GM23338 (cell line): ENCODE measurements around the gene GCAT. TPM values are rescaled to one million over a fixed set of nuclear protein-coding genes. Genes with fewer than 3 reads are reported as not detected.

Experiments used
- ATAC-seq: fragments of 200-7000 bp; cut with Tn5 transposase; 3 replicates; pipeline ENCODE4 v1.9.1; 2020
- DNase-seq: peaks from one replicate; pipeline ENCODE4 v3.0.0-alpha.2; 2015; ENCODE audit warnings: low spot score
- H2AFZ ChIP-seq: fragments of 200-600 bp; sonication (generic); 2 replicates; pipeline ENCODE4 v1.8.0; 2016; ENCODE audit warnings: antibody characterized with exemption, mild to moderate bottlenecking, moderate library complexity
- H3F3A ChIP-seq: fragments of 200-600 bp; sonication (generic); replicated peaks from 2 replicates; pipeline ENCODE4 v1.8.0; 2017; ENCODE audit warnings: antibody characterized with exemption, mixed run types, low read depth
- H3K27ac ChIP-seq: fragments of 200-600 bp; sonication (generic); 2 replicates; pipeline ENCODE4 v1.6.1; 2016; ENCODE audit warnings: low read depth
- H3K27me3 ChIP-seq: fragments of 200-600 bp; sonication (generic); 2 replicates; pipeline ENCODE4 v1.8.0; 2016; ENCODE audit warnings: mild to moderate bottlenecking, mixed run types, moderate library complexity; ENCODE audit not compliant: insufficient read depth
- H3K36me3 ChIP-seq: fragments of 200-600 bp; sonication (generic); 2 replicates; pipeline ENCODE4 v1.8.0; 2016; ENCODE audit warnings: mild to moderate bottlenecking; ENCODE audit not compliant: insufficient read depth
- H3K4me1 ChIP-seq: fragments of 200-600 bp; sonication (generic); 2 replicates; pipeline ENCODE4 v1.8.0; 2016; ENCODE audit warnings: mild to moderate bottlenecking, moderate library complexity; ENCODE audit not compliant: insufficient read depth
- H3K4me2 ChIP-seq: fragments of 200-600 bp; sonication (generic); 2 replicates; pipeline ENCODE4 v1.7.1; 2017; ENCODE audit warnings: mixed run types
- H3K4me3 ChIP-seq: fragments of 200-600 bp; sonication (generic); 2 replicates; pipeline ENCODE4 v1.6.1; 2016; ENCODE audit warnings: mixed run types
- H3K79me2 ChIP-seq: fragments of 200-600 bp; sonication (generic); replicated peaks from 2 replicates; pipeline ENCODE4 v1.8.0; 2017; ENCODE audit warnings: mild to moderate bottlenecking; ENCODE audit not compliant: insufficient read depth
- H3K9me2 ChIP-seq: fragments of 200-600 bp; sonication (generic); 2 replicates; pipeline ENCODE4 v1.8.0; 2017; ENCODE audit not compliant: insufficient read depth
- H4K20me1 ChIP-seq: fragments of 200-600 bp; sonication (generic); replicated peaks from 2 replicates; pipeline ENCODE4 v1.8.0; 2017; ENCODE audit warnings: mild to moderate bottlenecking; ENCODE audit not compliant: insufficient read depth
- H3K27ac Mint-ChIP-seq: 2 replicates; pipeline ENCODE4 v1.8.0; 2020; ENCODE audit warnings: inconsistent platforms, mild to moderate bottlenecking, moderate library complexity, mixed read lengths
- H3K27me3 Mint-ChIP-seq: 3 replicates; pipeline ENCODE4 v1.8.0; 2022; ENCODE audit warnings: low read depth, mild to moderate bottlenecking, moderate library complexity, mixed read lengths, inconsistent platforms; ENCODE audit not compliant: insufficient read depth, poor library complexity
- H3K36me3 Mint-ChIP-seq: 3 replicates; pipeline ENCODE4 v1.8.0; 2021; ENCODE audit warnings: low read depth, mild to moderate bottlenecking, inconsistent platforms, moderate library complexity, mixed read lengths
- H3K4me1 Mint-ChIP-seq: 3 replicates; pipeline ENCODE4 v1.8.0; 2020; ENCODE audit warnings: mild to moderate bottlenecking, inconsistent platforms, mixed read lengths
- H3K4me3 Mint-ChIP-seq: 3 replicates; pipeline ENCODE4 v1.8.0; 2021; ENCODE audit warnings: moderate library complexity, mild to moderate bottlenecking, inconsistent platforms, mixed read lengths
- H3K9me3 Mint-ChIP-seq: 3 replicates; pipeline ENCODE4 v1.8.0; 2020; ENCODE audit warnings: moderate library complexity, mild to moderate bottlenecking, inconsistent platforms, mixed read lengths
- CREB1 ChIP-seq: fragments of 250-450 bp; sonication (Bioruptor Pico); IDR thresholded peaks from 2 replicates; pipeline ENCODE4 v1.5.0; 2020; ENCODE audit warnings: low read depth, mild to moderate bottlenecking, moderate library complexity
- EZH2 ChIP-seq: fragments of 200-600 bp; sonication (generic); IDR thresholded peaks from one replicate; pipeline ENCODE4 v1.8.0; 2017; ENCODE audit warnings: antibody characterized with exemption, mild to moderate bottlenecking, low read depth; ENCODE audit not compliant: unreplicated experiment
- EZH2phosphoT487 ChIP-seq: fragments of 200-600 bp; sonication (generic); IDR thresholded peaks from one replicate; pipeline ENCODE4 v1.8.1; 2018; ENCODE audit warnings: antibody characterized with exemption; ENCODE audit not compliant: unreplicated experiment
- JUNB ChIP-seq: IDR thresholded peaks from one replicate; pipeline ENCODE4 v1.6.1; 2016; ENCODE audit warnings: antibody characterized with exemption; ENCODE audit not compliant: unreplicated experiment
- NANOG ChIP-seq: IDR thresholded peaks from 2 replicates; pipeline ENCODE4 v1.6.1; 2016; ENCODE audit warnings: antibody characterized with exemption, borderline replicate concordance
- POLR2AphosphoS5 ChIP-seq: IDR thresholded peaks from 2 replicates; pipeline ENCODE4 v1.6.1; 2016; ENCODE audit warnings: antibody characterized with exemption, low read depth
- STAT1 ChIP-seq: IDR thresholded peaks from one replicate; pipeline ENCODE4 v1.6.1; 2016; ENCODE audit warnings: antibody characterized with exemption; ENCODE audit not compliant: unreplicated experiment
- ZNF114 ChIP-seq: fragments of 250-450 bp; sonication (Bioruptor Pico); IDR thresholded peaks from 2 replicates; pipeline ENCODE4 v1.5.0; 2020; ENCODE audit warnings: mild to moderate bottlenecking, moderate library complexity
- polyA plus RNA-seq: library from polyadenylated mRNA; unstranded; fragments of >200 nt; fragmentation: Nextera tagmentation; extraction: Ambion mirVana; gene quantifications from 2 replicates; pipeline ENCODE4 v1.2.1, GENCODE V29; 2016
- total RNA-seq: library from RNA; depleted of rRNA; stranded (reverse); fragments of >200 nt; shearing (Covaris generic); gene quantifications from 2 replicates; pipeline ENCODE4 v1.2.3, GENCODE V29; 2014
- TF ChIP-seq, protein P1 (sequence below), 2 experiments: fragments of 200-600 bp in 1 of 2; sonication (generic) in 1 of 2; conservative IDR thresholded peaks; 2 replicates each; pipeline versions ENCODE4 v1.5.1 to v1.6.1; 2016 to 2017; ENCODE audit warnings: antibody characterized with exemption in 2 of 2, low read depth in 2 of 2, mild to moderate bottlenecking in 2 of 2, moderate library complexity in 1 of 2
- TF ChIP-seq, protein P2 (sequence below): IDR thresholded peaks from 2 replicates; pipeline ENCODE4 v1.6.1; 2016; ENCODE audit warnings: antibody characterized with exemption
- TF ChIP-seq, protein P3 (sequence below): IDR thresholded peaks from one replicate; pipeline ENCODE4 v1.6.1; 2018; ENCODE audit warnings: antibody characterized with exemption; ENCODE audit not compliant: unreplicated experiment

Gene GCAT
- total and polyA plus RNA-seq, 2 experiments from 2014 or later = 36.8 to 61.3 TPM

DNA sequence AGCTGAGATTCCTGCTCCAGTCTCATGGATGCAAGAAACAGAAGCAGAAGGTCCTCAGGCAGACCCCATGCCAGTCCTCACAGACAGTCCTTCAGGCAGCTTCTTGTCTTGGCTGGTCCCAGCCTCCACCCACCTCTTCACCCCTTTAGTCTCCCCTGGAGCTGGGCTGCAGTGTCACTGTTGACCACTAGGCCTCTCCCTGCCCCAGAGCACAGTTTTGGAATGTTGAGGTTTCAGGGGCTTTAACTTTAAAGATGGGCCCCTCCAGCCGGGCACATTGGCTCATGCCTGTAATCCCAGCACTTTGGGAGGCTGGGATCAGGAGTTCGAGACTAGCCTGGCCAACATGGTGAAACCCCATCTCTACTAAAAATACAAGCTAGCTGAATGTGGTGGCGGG lies 39.5 kb upstream of the GCAT start:
- no peak overlapping the region for H2AFZ ChIP-seq
- no peak for TF ChIP-seq NANOG
- TF ChIP-seq, protein P1, sequence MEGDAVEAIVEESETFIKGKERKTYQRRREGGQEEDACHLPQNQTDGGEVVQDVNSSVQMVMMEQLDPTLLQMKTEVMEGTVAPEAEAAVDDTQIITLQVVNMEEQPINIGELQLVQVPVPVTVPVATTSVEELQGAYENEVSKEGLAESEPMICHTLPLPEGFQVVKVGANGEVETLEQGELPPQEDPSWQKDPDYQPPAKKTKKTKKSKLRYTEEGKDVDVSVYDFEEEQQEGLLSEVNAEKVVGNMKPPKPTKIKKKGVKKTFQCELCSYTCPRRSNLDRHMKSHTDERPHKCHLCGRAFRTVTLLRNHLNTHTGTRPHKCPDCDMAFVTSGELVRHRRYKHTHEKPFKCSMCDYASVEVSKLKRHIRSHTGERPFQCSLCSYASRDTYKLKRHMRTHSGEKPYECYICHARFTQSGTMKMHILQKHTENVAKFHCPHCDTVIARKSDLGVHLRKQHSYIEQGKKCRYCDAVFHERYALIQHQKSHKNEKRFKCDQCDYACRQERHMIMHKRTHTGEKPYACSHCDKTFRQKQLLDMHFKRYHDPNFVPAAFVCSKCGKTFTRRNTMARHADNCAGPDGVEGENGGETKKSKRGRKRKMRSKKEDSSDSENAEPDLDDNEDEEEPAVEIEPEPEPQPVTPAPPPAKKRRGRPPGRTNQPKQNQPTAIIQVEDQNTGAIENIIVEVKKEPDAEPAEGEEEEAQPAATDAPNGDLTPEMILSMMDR (conservative IDR thresholded peaks at IDR 0.05; ENCODE audit: low read depth in 2 of 2) = peak; percentile 48 to 57
- no peak overlapping the region for H3K4me2 ChIP-seq
- no peaks in the 10 kb centered on the region for H3K36me3 ChIP-seq
- H3F3A ChIP-seq = no peaks in the 10 kb centered on the region
- Mint-ChIP-seq H3K9me3 (peaks cover 3% of the 10 kb centered on the region; the same call in 1 of the 3 replicates), H3K4me1 (no peaks in the 10 kb centered on the region), H3K27ac (no peak overlapping the region), H3K36me3 (peaks cover 28% of the 10 kb centered on the region), H3K27me3 (peaks cover 3% of the 10 kb centered on the region), H3K4me3 (no peak overlapping the region)
- no peaks in the 10 kb centered on the region for H3K27me3 ChIP-seq
- H3K27ac ChIP-seq = no peak overlapping the region
- no peaks in the 10 kb centered on the region for H3K9me2 ChIP-seq
- H3K4me3 ChIP-seq = no peak overlapping the region
- peak; percentile 84 for ATAC-seq
- peak; percentile 58 for DNase-seq
- H3K4me1 ChIP-seq = no peaks in the 10 kb centered on the region
- H3K79me2 ChIP-seq = no peaks in the 10 kb centered on the region
- no peaks in the 10 kb centered on the region for H4K20me1 ChIP-seq

DNA sequence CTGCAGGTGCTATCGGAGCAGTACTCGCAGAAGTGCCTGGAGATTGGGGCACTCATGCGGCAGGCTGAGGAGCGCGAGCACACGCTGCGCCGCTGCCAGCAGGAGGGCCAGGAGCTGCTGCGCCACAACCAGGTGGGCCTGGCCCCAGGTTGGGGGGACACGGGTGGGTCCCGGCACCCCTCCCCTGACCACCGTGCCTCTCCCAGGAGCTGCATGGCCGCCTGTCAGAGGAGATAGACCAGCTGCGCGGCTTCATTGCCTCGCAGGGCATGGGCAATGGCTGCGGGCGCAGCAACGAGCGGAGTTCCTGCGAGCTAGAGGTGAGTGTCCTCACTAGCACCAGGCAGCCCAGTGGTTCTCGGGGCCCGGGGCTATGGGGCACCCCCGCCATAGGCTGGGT lies 38.7 kb upstream of the GCAT start:
- Mint-ChIP-seq H3K4me1 (no peaks in the 10 kb centered on the region), H3K27ac (no peak overlapping the region), H3K36me3 (peaks cover 29% of the 10 kb centered on the region), H3K27me3 (peaks cover 1% of the 10 kb centered on the region), H3K9me3 (peaks cover 3% of the 10 kb centered on the region; the same call in 1 of the 3 replicates), H3K4me3 (no peak overlapping the region)
- H3K4me3 ChIP-seq = no peak overlapping the region
- H4K20me1 ChIP-seq = no peaks in the 10 kb centered on the region
- H3K4me1 ChIP-seq = no peaks in the 10 kb centered on the region
- H3K27me3 ChIP-seq = no peaks in the 10 kb centered on the region
- H2AFZ ChIP-seq = no peak overlapping the region
- no peaks in the 10 kb centered on the region for H3K9me2 ChIP-seq
- DNase-seq (no peak), ATAC-seq (no peak; the same call in 2 of the 3 replicates)
- no peaks in the 10 kb centered on the region for H3K36me3 ChIP-seq
- H3K4me2 ChIP-seq = no peak overlapping the region
- no peaks in the 10 kb centered on the region for H3F3A ChIP-seq
- H3K79me2 ChIP-seq = no peaks in the 10 kb centered on the region
- no peak overlapping the region for H3K27ac ChIP-seq
- TF ChIP-seq EZH2 (no peak), POLR2AphosphoS5 (no peak), JUNB (no peak), STAT1 (no peak), NANOG (no peak), EZH2phosphoT487 (no peak), CREB1 (CRISPR knock-in tag) (no peak), ZNF114 (CRISPR knock-in tag) (no peak)
- TF ChIP-seq, protein P1 (conservative IDR thresholded peaks at IDR 0.05; ENCODE audit: low read depth in 2 of 2) = no peak
- TF ChIP-seq, protein P2, sequence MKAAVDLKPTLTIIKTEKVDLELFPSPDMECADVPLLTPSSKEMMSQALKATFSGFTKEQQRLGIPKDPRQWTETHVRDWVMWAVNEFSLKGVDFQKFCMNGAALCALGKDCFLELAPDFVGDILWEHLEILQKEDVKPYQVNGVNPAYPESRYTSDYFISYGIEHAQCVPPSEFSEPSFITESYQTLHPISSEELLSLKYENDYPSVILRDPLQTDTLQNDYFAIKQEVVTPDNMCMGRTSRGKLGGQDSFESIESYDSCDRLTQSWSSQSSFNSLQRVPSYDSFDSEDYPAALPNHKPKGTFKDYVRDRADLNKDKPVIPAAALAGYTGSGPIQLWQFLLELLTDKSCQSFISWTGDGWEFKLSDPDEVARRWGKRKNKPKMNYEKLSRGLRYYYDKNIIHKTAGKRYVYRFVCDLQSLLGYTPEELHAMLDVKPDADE = no peak
- TF ChIP-seq, protein P3, sequence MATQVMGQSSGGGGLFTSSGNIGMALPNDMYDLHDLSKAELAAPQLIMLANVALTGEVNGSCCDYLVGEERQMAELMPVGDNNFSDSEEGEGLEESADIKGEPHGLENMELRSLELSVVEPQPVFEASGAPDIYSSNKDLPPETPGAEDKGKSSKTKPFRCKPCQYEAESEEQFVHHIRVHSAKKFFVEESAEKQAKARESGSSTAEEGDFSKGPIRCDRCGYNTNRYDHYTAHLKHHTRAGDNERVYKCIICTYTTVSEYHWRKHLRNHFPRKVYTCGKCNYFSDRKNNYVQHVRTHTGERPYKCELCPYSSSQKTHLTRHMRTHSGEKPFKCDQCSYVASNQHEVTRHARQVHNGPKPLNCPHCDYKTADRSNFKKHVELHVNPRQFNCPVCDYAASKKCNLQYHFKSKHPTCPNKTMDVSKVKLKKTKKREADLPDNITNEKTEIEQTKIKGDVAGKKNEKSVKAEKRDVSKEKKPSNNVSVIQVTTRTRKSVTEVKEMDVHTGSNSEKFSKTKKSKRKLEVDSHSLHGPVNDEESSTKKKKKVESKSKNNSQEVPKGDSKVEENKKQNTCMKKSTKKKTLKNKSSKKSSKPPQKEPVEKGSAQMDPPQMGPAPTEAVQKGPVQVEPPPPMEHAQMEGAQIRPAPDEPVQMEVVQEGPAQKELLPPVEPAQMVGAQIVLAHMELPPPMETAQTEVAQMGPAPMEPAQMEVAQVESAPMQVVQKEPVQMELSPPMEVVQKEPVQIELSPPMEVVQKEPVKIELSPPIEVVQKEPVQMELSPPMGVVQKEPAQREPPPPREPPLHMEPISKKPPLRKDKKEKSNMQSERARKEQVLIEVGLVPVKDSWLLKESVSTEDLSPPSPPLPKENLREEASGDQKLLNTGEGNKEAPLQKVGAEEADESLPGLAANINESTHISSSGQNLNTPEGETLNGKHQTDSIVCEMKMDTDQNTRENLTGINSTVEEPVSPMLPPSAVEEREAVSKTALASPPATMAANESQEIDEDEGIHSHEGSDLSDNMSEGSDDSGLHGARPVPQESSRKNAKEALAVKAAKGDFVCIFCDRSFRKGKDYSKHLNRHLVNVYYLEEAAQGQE = no peak
